HG03159 (cell line): ENCODE data around the gene CYP27B1.

ENCODE experiments used
- ATAC-seq: cut with Tn5 transposase; IDR thresholded peaks from one replicate; pipeline ENCODE4 v1.9.1; 2021; ENCODE audit warnings: mild to moderate bottlenecking, moderate library complexity; ENCODE audit not compliant: unreplicated experiment

Gene CYP27B1

GRCh38 chr12:57767876-57768275, 998 bp upstream of the CYP27B1 start:
- no peak for ATAC-seq

GRCh38 chr12:57767305-57767698, 424 bp upstream of the CYP27B1 start:
- ATAC-seq, result no peak

GRCh38 chr12:57765698-57766463, 997 bp downstream of the CYP27B1 start:
- ATAC-seq, result no peak

GRCh38 chr12:57765003-57765697, 1.7 kb downstream of the CYP27B1 start:
- peak; percentile 57 for ATAC-seq

- peak; percentile 10 for ATAC-seq
These were observed 2.2 kb downstream of the CYP27B1 start for GRCh38 chr12:57764662-57765002.

GRCh38 chr12:57763881-57764661, 2.8 kb downstream of the CYP27B1 start:
- ATAC-seq, result no peak

- no peak for ATAC-seq
These were observed 4.4 kb downstream of the CYP27B1 start for GRCh38 chr12:57762463-57762862.

- ATAC-seq, result no peak
These were observed 5.4 kb downstream of the CYP27B1 start for GRCh38 chr12:57761391-57761998.

- no peak for ATAC-seq
These were observed 6.4 kb downstream of the CYP27B1 start for GRCh38 chr12:57760347-57760982.

GRCh38 chr12:57759360-57759980, 7.4 kb downstream of the CYP27B1 start:
- no peak for ATAC-seq

- no peak for ATAC-seq
These were observed 8.1 kb downstream of the CYP27B1 start for GRCh38 chr12:57758552-57759359.

- ATAC-seq, result no peak
These were observed 9.1 kb downstream of the CYP27B1 start for GRCh38 chr12:57757771-57758170.

GRCh38 chr12:57756406-57757341, 10.2 kb downstream of the CYP27B1 start:
- no peak for ATAC-seq

- no peak for ATAC-seq
These were observed 11.2 kb downstream of the CYP27B1 start for GRCh38 chr12:57755454-57756372.

- no peak for ATAC-seq
These were observed 11.8 kb downstream of the CYP27B1 start for GRCh38 chr12:57755194-57755453.

- ATAC-seq, result peak; percentile 34
These were observed 12.3 kb downstream of the CYP27B1 start, which contains the start of gene MARCHF9 for GRCh38 chr12:57754411-57755193. Gene MARCHF9 (plus strand): TSS chr12:57755103. CDS start chr12:57755529, 426 bp downstream.
